Stimulated activated CD8-positive, alpha-beta memory T cell treated with anti-CD3 and anti-CD28 coated beads, Interleukin-15, amount 100 ng/mL, for 48 hours (primary cell): ENCODE data around the gene PSMC1.

ENCODE experiments used
- DNase-seq, 2 donors: peaks; one replicate each; pipeline ENCODE4 v3.0.0-alpha.2; 2020; ENCODE audit warnings: low read depth in 2 of 2

PSMC1 gene

GRCh38 chr14:90276646-90277367 is 20.5 kb downstream of the PSMC1 start:
- DNase-seq: no peak

- no peak for DNase-seq
These were observed 21.3 kb downstream of the PSMC1 start for GRCh38 chr14:90277581-90278198.

GRCh38 chr14:90278199-90279175 is 22.1 kb downstream of the PSMC1 start:
- DNase-seq: no peak

- DNase-seq: no peak
These were observed 23.7 kb downstream of the PSMC1 start for GRCh38 chr14:90280096-90280495.

- no peak for DNase-seq
These were observed 24.9 kb downstream of the PSMC1 start for GRCh38 chr14:90281261-90281660.

- DNase-seq: no peak
These were observed 25.4 kb downstream of the PSMC1 start for GRCh38 chr14:90281756-90282155.

- DNase-seq: no peak
These were observed 31.4 kb downstream of the PSMC1 start for GRCh38 chr14:90287791-90288190.

GRCh38 chr14:90288651-90289355 is 32.5 kb downstream of the PSMC1 start:
- no peak for DNase-seq

- no peak for DNase-seq
These were observed 34.1 kb downstream of the PSMC1 start for GRCh38 chr14:90290337-90291011.

- no peak for DNase-seq
These were observed 35.3 kb downstream of the PSMC1 start for GRCh38 chr14:90291699-90292098.

- no peak for DNase-seq
These were observed 37.7 kb downstream of the PSMC1 start for GRCh38 chr14:90293766-90294730.

GRCh38 chr14:90294872-90295271 is 38.5 kb downstream of the PSMC1 start:
- no peak for DNase-seq

- no peak for DNase-seq
These were observed 39.6 kb downstream of the PSMC1 start for GRCh38 chr14:90295870-90296516.

- no peak for DNase-seq
These were observed 40.3 kb downstream of the PSMC1 start for GRCh38 chr14:90296641-90297040.

GRCh38 chr14:90297876-90298629 is 41.7 kb downstream of the PSMC1 start:
- no peak for DNase-seq

GRCh38 chr14:90299408-90299807 is 43.1 kb downstream of the PSMC1 start:
- no peak for DNase-seq

- DNase-seq: no peak
These were observed 44.3 kb downstream of the PSMC1 start for GRCh38 chr14:90300611-90301047.

GRCh38 chr14:90301122-90301521 is 44.8 kb downstream of the PSMC1 start:
- DNase-seq: no peak

- no peak for DNase-seq
These were observed 45.3 kb downstream of the PSMC1 start for GRCh38 chr14:90301668-90302090.
